Astrocyte (in vitro differentiated cells and primary cell): Measurements from ENCODE around the gene PDE7B.

Experiments
- EZH2 ChIP-seq: IDR thresholded peaks from 2 replicates; pipeline ENCODE4 v1.6.1; 2012; ENCODE audit warnings: mild to moderate bottlenecking, low read length, inconsistent platforms; ENCODE audit not compliant: insufficient read depth
- TF ChIP-seq, protein P1 (sequence below): IDR thresholded peaks from 2 replicates; pipeline ENCODE4 v1.5.1; 2011; ENCODE audit warnings: low read depth, mild to moderate bottlenecking, inconsistent platforms, low read length, moderate library complexity; ENCODE audit not compliant: insufficient read depth

- TF ChIP-seq, protein P1, sequence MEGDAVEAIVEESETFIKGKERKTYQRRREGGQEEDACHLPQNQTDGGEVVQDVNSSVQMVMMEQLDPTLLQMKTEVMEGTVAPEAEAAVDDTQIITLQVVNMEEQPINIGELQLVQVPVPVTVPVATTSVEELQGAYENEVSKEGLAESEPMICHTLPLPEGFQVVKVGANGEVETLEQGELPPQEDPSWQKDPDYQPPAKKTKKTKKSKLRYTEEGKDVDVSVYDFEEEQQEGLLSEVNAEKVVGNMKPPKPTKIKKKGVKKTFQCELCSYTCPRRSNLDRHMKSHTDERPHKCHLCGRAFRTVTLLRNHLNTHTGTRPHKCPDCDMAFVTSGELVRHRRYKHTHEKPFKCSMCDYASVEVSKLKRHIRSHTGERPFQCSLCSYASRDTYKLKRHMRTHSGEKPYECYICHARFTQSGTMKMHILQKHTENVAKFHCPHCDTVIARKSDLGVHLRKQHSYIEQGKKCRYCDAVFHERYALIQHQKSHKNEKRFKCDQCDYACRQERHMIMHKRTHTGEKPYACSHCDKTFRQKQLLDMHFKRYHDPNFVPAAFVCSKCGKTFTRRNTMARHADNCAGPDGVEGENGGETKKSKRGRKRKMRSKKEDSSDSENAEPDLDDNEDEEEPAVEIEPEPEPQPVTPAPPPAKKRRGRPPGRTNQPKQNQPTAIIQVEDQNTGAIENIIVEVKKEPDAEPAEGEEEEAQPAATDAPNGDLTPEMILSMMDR: no peak
- TF ChIP-seq EZH2: no peak
These were observed 285.6 kb downstream of the PDE7B start for GRCh38 chr6:136137008-136137692.
